T-cell (primary cell): ENCODE measurements around the gene RELA. TPM values are rescaled to one million over a fixed set of nuclear protein-coding genes. Genes with fewer than 3 reads are reported as not detected.

Experiments used
- ATAC-seq, 4 experiments: fragments of 200-7000 bp in 3 of 4; fragments of 150-1000 bp in 1 of 4; cut with Tn5 transposase; replicated peaks in 1 of 4; 1 replicate in 3 of 4; 2 replicates in 1 of 4; pipeline ENCODE4 v1.10.0; 2021; ENCODE audit warnings: moderate library complexity in 3 of 4, mild to moderate bottlenecking in 2 of 4, moderate number of reproducible peaks in 1 of 4
- CTCF ChIA-PET, 2 donors: fragments of 300-600 bp; sonication (Branson Sonifier 250); formaldehyde crosslinking; loops; one replicate each; lab custom pipeline; 2022; ENCODE audit warnings: antibody characterized with exemption in 2 of 2; lab: Charles Lee
- POLR2A ChIA-PET, 2 donors: fragments of 300-600 bp; sonication (Branson Sonifier 250); formaldehyde crosslinking; loops; one replicate each; lab custom pipeline; 2022; ENCODE audit warnings: antibody characterized with exemption in 2 of 2; lab: Charles Lee
- DNase-seq, 35 experiments: peaks; one replicate each; pipeline versions ENCODE4 v3.0.0 to v3.0.0-alpha.2; 2013 to 2023
- H3K27ac ChIP-seq: one replicate; pipeline ENCODE4 v1.5.1; 2013; ENCODE audit warnings: low read length
- H3K27me3 ChIP-seq, 2 experiments: replicated peaks in 1 of 2; 1 replicate in 1 of 2; 2 replicates in 1 of 2; pipeline versions ENCODE4 v1.6.1 to v1.7.0; 2013; ENCODE audit warnings: low read length in 1 of 2, mixed read lengths in 1 of 2; ENCODE audit not compliant: control insufficient read depth in 2 of 2, insufficient read depth in 2 of 2; ENCODE audit errors: extremely low read depth in 1 of 2
- H3K36me3 ChIP-seq, 2 donors: 1 replicate in 1 of 2; 2 replicates in 1 of 2; pipeline versions ENCODE4 v1.6.1 to v1.7.0; 2013; ENCODE audit warnings: low read length in 1 of 2; ENCODE audit not compliant: control insufficient read depth in 2 of 2, insufficient read depth in 1 of 2; ENCODE audit errors: extremely low read depth in 1 of 2
- H3K4me1 ChIP-seq, 2 experiments: 1 replicate in 1 of 2; 2 replicates in 1 of 2; pipeline versions ENCODE4 v1.6.1 to v1.7.0; 2013; ENCODE audit warnings: low read length in 2 of 2, mixed read lengths in 1 of 2; ENCODE audit not compliant: insufficient read depth in 2 of 2, control insufficient read depth in 1 of 2; ENCODE audit errors: extremely low read depth in 1 of 2
- H3K4me3 ChIP-seq, 2 donors: 1 replicate in 1 of 2; 2 replicates in 1 of 2; pipeline versions ENCODE4 v1.5.1 to v1.7.0; 2013; ENCODE audit warnings: mild to moderate bottlenecking in 2 of 2, low read length in 1 of 2, moderate library complexity in 1 of 2; ENCODE audit not compliant: control insufficient read depth in 1 of 2; ENCODE audit errors: extremely low read depth in 1 of 2
- H3K9me3 ChIP-seq: 2 replicates; pipeline ENCODE4 v1.7.0; 2013
- H3K27ac Mint-ChIP-seq, 2 donors: one replicate each; pipeline ENCODE4 v1.8.0; 2020 to 2021; ENCODE audit warnings: mild to moderate bottlenecking in 2 of 2, mixed read lengths in 2 of 2
- H3K27me3 Mint-ChIP-seq, 2 donors: one replicate each; pipeline ENCODE4 v1.8.0; 2021 to 2022; ENCODE audit warnings: mixed read lengths in 2 of 2
- H3K36me3 Mint-ChIP-seq: one replicate; pipeline ENCODE4 v1.8.0; 2021; ENCODE audit warnings: mixed read lengths
- H3K4me1 Mint-ChIP-seq, 3 donors: one replicate each; pipeline ENCODE4 v1.8.0; 2020 to 2022; ENCODE audit warnings: mixed read lengths in 3 of 3, mild to moderate bottlenecking in 1 of 3
- H3K4me3 Mint-ChIP-seq, 3 donors: one replicate each; pipeline ENCODE4 v1.8.0; 2020 to 2022; ENCODE audit warnings: mild to moderate bottlenecking in 3 of 3, mixed read lengths in 3 of 3, moderate library complexity in 3 of 3
- H3K9me3 Mint-ChIP-seq, 3 donors: one replicate each; pipeline ENCODE4 v1.8.0; 2020 to 2022; ENCODE audit warnings: mixed read lengths in 3 of 3
- WGBS: methylation state at CpG from one replicate; pipeline ENCODE4 v1.1.5; 2013; ENCODE audit warnings: missing lambda C conversion rate; ENCODE audit not compliant: insufficient coverage; 5-methylcytosine and 5-hydroxymethylcytosine counted together
- total RNA-seq, 35 experiments: library from RNA in 6 of 35; stranded (reverse) in 6 of 35; fragments of 120-200 nt in 1 of 35; gene quantifications; one replicate each; pipeline versions ENCODE4 v1.2.1 to v1.2.4 and lab custom pipeline; 2013 to 2026

RELA gene
- total RNA-seq, 5 donors from 2014 or later (not counting 1 experiment from before 2014, with no cell fraction given): 155 to 302 (median 172) TPM

- ATAC-seq (peak in 2 of 4 experiments; percentile 18 to 22), DNase-seq (peak in 5 of 35 experiments; percentile 29 to 46 (median 35))
- POLR2A ChIA-PET: interaction anchor here in 1 of 2 donors (0.7 kb wide), 1 partner anchor 653 kb away, joined by 3 read pairs; no protein-coding TSS in a partner anchor
- Histone ChIP-seq H3K9me3 (no peaks in the 10 kb centered on the region), H3K27me3 (no peaks in the 10 kb centered on the region), H3K36me3 (peaks cover 32 to 67% of the 10 kb centered on the region in 2 donors), H3K4me3 (no peak overlapping the region), H3K4me1 (peaks cover 7 to 33% of the 10 kb centered on the region in 2 experiments), H3K27ac (peak overlapping the region; percentile 52)
- WGBS: 77% methylated on average over 17 of the region's 20 CpGs
- Mint-ChIP-seq H3K4me3 (no peak overlapping the region), H3K4me1 (peaks cover 17 to 24% (median 19%) of the 10 kb centered on the region in 3 donors), H3K27ac (peak overlapping the region; percentile 73 to 78), H3K27me3 (no peaks in the 10 kb centered on the region), H3K9me3 (no peaks in the 10 kb centered on the region), H3K36me3 (peaks cover 7% of the 10 kb centered on the region)
- CTCF ChIA-PET: interaction anchor here in 1 of 2 donors (0.5 kb wide), 1 partner anchor 284 kb away, joined by 4 read pairs; no protein-coding TSS in a partner anchor
These were observed 29.2 kb downstream of the RELA start for GRCh38 chr11:65633390-65634108.

- no peak for DNase-seq
- Mint-ChIP-seq H3K36me3 (peaks cover 15% of the 10 kb centered on the region), H3K4me1 (peaks cover 18 to 21% (median 18%) of the 10 kb centered on the region in 3 donors), H3K4me3 (no peak overlapping the region), H3K9me3 (no peaks in the 10 kb centered on the region), H3K27me3 (no peaks in the 10 kb centered on the region), H3K27ac (peak overlapping the region in 1 of 2 donors; percentile 4)
- no peak for ATAC-seq
- H3K36me3 ChIP-seq: peaks cover 37 to 77% of the 10 kb centered on the region in 2 donors
- H3K4me1 ChIP-seq: peaks cover 7 to 31% of the 10 kb centered on the region in 2 experiments
- ChIA-PET CTCF (interaction anchor here in 1 of 2 donors (0.6 kb wide), 1 partner anchor 1669 kb away, joined by 5 read pairs; no protein-coding TSS in a partner anchor), POLR2A (no interaction called here)
- H3K27ac ChIP-seq: no peak overlapping the region
- 96% methylated on average over 9 of the region's 11 CpGs for WGBS
- no peaks in the 10 kb centered on the region for H3K9me3 ChIP-seq
- H3K4me3 ChIP-seq: no peak overlapping the region
- no peaks in the 10 kb centered on the region for H3K27me3 ChIP-seq
These were observed 32.5 kb downstream of the RELA start for GRCh38 chr11:65630215-65630614.

- no peak overlapping the region for H3K27ac ChIP-seq
- no peak overlapping the region for H3K4me3 ChIP-seq
- Mint-ChIP-seq H3K27ac (no peak overlapping the region), H3K4me3 (no peak overlapping the region), H3K27me3 (no peaks in the 10 kb centered on the region), H3K9me3 (no peaks in the 10 kb centered on the region), H3K4me1 (peaks cover 16 to 18% (median 18%) of the 10 kb centered on the region in 3 donors), H3K36me3 (peaks cover 15% of the 10 kb centered on the region)
- no peak for DNase-seq
- no peak for ATAC-seq
- peaks cover 33 to 77% of the 10 kb centered on the region in 2 donors for H3K36me3 ChIP-seq
- 98% methylated on average over 14 of the region's 14 CpGs for WGBS
- CTCF ChIA-PET: interaction anchor here in 1 of 2 donors (0.6 kb wide), 1 partner anchor 493 kb away, joined by 3 read pairs; no protein-coding TSS in a partner anchor
- no peaks in the 10 kb centered on the region for H3K27me3 ChIP-seq
- H3K9me3 ChIP-seq: no peaks in the 10 kb centered on the region
- H3K4me1 ChIP-seq: peaks cover 7 to 28% of the 10 kb centered on the region in 2 experiments
- POLR2A ChIA-PET: no interaction called here
These were observed 33.1 kb downstream of the RELA start for GRCh38 chr11:65629579-65629978.

- no peaks in the 10 kb centered on the region for H3K27me3 Mint-ChIP-seq
- ChIA-PET POLR2A (no interaction called here), CTCF (interaction anchor here in 1 of 2 donors (0.7 kb wide), 1 partner anchor 852 kb away, joined by 3 read pairs; no protein-coding TSS in a partner anchor)
- H3K9me3 ChIP-seq: no peaks in the 10 kb centered on the region
- H3K36me3 ChIP-seq: peaks cover 44 to 91% of the 10 kb centered on the region in 2 donors
- no peaks in the 10 kb centered on the region for H3K27me3 ChIP-seq
- H3K27ac ChIP-seq: no peak overlapping the region
- H3K4me3 Mint-ChIP-seq: no peak overlapping the region
- H3K9me3 Mint-ChIP-seq: no peaks in the 10 kb centered on the region
- 96% methylated on average over 13 of the region's 13 CpGs for WGBS
- H3K4me1 Mint-ChIP-seq: peaks cover 7 to 10% (median 9%) of the 10 kb centered on the region in 3 donors
- H3K27ac Mint-ChIP-seq: no peak overlapping the region
- ATAC-seq (no peak), DNase-seq (no peak)
- H3K4me1 ChIP-seq: peaks cover 0 to 13% of the 10 kb centered on the region in 2 experiments
- H3K4me3 ChIP-seq: no peak overlapping the region
- H3K36me3 Mint-ChIP-seq: peaks cover 19% of the 10 kb centered on the region
These were observed 35.5 kb downstream of the RELA start for GRCh38 chr11:65627202-65627601.

- Histone ChIP-seq H3K27me3 (no peaks in the 10 kb centered on the region), H3K4me1 (peaks cover 0 to 15% of the 10 kb centered on the region in 2 experiments), H3K9me3 (no peaks in the 10 kb centered on the region), H3K4me3 (no peak overlapping the region), H3K36me3 (peaks cover 43 to 95% of the 10 kb centered on the region in 2 donors), H3K27ac (no peak overlapping the region)
- Mint-ChIP-seq H3K36me3 (peaks cover 20% of the 10 kb centered on the region), H3K27ac (peak overlapping the region in 1 of 2 donors; percentile 74), H3K4me3 (no peak overlapping the region), H3K27me3 (no peaks in the 10 kb centered on the region), H3K9me3 (no peaks in the 10 kb centered on the region), H3K4me1 (peaks cover 7 to 15% (median 10%) of the 10 kb centered on the region in 3 donors)
- 79% methylated on average over 30 of the region's 30 CpGs for WGBS
- ATAC-seq (peak; percentile 62 to 86 (median 78)), DNase-seq (peak in 29 of 35 experiments; percentile 24 to 81 (median 47))
- POLR2A ChIA-PET: interaction anchor here in 1 of 2 donors (0.7 kb wide), 1 partner anchor 179 kb away, joined by 3 read pairs; no protein-coding TSS in a partner anchor
- CTCF ChIA-PET: interaction anchor here (0.5 to 0.9 kb wide), 3 partner anchors 86 to 366 kb away, joined by 3 to 4 read pairs (median 4); partner anchors contain the start of gene KAT5 (in 1 of the 2)
These were observed 36.9 kb downstream of the RELA start for GRCh38 chr11:65625628-65626342.
